CD4-positive, alpha-beta T cell treated with Interleukin-6 at 100 ng/mL for 8 hours (primary cell): Measurements from ENCODE around the gene HFM1.
A peak's percentile ranks its signal among the peaks of the same experiment; 100 is the strongest.
"Not testable (repeated sequence)": the region's sequence is repeated elsewhere in the genome, so short reads cannot be mapped to it uniquely, and the experiment has no call there.

Experiments used
- DNase-seq: peaks from one replicate; pipeline ENCODE4 v3.0.0-alpha.2; 2020; ENCODE audit warnings: mixed read lengths, low spot score

Gene HFM1

DNA sequence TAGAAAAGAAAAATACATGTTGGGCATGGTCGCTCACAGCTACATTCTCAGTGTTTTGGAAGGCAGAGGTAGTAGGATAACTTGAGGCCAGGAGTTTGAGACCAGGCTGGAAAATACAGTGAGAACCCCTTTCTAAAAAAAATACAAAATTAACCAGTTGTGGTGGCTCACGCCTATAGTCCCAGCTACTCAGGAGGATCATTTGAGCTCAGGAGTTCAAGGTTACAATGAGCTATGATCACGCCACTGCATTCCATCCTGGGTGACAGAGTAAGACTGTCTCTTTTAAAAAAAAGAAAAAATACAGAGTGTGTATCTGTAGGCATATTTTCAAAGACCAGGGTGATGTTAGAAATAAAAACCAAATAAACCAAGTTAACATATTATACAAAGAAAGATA is 57.8 kb downstream of the HFM1 start:
- no peak for DNase-seq

DNA sequence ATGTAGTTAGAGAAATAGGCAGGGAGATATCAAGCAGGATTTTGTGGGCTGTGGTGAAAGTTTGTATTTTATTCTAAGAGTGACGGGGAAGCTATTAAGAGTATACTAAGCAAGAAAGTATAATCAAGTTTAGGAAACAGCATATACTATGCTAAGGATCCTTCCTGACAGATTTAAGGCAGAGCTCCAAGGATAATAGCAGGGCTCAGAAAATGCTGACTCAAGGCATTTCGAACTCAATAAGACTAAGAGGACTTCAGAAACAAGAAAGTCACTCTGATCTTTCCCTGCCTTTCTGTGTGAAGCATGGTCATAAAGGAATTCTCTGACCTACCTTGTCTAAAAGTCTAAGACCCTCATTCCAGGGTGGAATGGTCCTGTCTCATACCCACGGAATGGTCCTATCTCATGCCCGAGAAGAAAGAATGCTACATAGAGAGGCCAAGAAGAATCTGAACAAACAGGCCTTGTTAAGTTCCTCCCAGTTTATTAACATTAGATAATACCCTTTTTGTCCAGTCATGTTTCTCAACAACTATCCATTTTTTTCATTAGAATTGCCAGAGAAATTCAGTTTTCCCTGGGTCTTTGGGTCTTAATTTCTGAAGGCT is 59.1 kb downstream of the HFM1 start:
- DNase-seq: no peak

DNA sequence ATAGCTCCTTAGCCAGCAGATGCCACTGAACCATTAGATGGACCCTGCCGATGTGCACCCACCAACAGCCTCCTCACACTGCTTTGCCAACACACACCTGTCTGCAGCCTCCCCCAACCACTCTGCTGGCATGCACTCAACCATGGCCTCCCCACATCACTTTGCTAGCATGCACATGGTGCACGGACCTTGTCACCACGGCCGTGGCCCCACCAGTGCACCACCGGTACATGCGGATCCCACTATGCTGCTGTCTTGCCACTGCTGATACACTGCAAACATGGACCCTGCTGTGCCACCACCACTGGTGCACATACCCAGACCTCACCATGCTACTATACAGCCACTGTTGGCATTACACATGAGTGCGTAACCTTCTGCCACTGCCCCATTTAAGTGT is 66.1 kb downstream of the HFM1 start:
- DNase-seq: no peak

DNA sequence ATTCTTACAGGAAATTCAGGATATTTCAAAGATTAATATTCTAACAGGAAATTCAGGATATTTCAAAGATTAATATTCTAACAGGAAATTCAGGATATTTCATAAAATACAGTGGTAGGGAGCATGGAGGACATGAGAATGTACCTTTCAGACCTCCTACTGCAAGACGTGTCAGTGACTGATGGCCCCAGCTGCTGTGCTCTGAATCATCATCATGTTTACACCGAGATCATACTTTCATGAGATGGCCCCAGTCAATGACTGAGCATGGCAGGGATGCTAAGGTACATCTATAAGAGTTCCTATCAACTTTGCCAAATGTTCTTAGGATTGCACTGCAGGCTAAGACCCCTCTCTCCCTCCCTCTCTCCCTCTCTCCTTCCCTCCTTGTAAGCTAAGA is 69.0 kb downstream of the HFM1 start:
- DNase-seq: no peak

DNA sequence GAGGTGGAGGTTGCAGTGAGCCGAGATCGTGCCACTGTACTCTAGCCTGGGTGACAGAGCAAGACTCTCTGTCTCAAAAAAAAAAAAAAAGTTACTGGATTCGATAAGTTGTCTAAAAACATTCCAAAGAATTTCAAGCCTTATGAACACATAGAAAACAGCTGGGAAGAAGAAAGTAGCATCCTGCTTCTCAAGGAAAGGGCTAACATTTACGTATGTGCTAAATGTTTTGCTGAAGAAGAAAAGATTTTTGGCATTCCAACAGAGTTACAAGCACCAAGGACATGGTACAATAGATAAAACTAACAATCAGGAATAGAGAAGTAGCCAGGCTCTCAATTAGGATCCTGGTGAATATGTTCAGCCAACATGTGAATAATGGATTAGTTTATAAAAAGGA is 69.8 kb downstream of the HFM1 start:
- DNase-seq: no peak

DNA sequence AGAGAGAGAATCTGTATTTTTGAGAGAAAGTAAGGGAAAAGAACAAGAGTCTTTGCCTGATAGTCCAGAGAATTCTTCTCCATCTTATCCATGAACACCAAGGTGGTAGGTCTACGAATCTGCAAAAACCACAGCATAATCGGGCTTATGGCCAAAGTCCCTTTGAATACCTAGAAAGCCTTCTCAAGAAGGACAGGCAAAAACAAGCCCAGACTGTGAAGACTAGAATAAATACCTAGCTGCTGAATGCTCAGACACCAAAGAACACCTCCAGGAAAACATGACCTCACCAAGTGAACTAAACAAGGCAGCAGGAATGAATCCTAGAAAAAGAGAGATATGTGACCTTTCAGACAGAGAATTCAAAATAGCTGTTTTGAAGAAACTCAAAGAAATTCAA is 79.2 kb downstream of the HFM1 start:
- no peak for DNase-seq

DNA sequence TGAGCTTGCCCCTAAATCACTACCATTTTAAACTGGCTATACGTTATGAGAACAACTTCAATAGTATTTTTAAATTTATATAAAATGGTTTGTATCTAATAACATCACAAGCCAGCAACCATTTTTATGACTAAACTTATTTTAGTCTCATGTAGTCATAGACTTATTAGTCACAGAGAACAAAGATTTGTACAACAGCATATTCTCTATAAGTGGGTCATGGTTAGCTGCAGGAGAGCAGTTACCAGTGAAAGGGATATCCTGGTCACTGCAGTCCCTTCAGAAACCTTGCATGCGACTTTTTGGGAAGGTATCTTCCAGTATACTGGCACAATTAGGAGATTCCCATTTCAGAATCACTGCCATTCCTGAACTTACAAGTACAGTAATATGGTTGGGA is 90.0 kb downstream of the HFM1 start:
- DNase-seq: no peak

DNA sequence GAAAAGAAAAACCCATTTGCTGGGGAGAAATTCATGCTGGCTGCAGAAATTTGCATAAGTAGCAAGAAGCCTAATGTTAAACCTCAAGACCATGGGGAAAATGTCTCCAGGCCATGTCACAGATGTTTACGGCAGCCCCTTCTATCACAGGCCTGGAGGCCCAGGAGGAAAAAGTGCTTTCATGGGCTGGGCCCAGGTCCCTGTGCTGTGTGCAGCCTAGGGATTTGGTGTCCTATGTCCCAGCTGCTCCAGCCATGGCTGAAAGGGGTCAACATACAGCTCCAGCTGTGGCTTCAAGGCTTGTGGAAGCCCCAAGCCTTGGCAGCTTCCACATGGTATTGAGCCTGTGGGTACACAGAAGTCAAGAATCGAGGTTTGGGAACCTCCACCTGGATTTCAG is 93.0 kb downstream of the HFM1 start:
- DNase-seq: no peak

DNA sequence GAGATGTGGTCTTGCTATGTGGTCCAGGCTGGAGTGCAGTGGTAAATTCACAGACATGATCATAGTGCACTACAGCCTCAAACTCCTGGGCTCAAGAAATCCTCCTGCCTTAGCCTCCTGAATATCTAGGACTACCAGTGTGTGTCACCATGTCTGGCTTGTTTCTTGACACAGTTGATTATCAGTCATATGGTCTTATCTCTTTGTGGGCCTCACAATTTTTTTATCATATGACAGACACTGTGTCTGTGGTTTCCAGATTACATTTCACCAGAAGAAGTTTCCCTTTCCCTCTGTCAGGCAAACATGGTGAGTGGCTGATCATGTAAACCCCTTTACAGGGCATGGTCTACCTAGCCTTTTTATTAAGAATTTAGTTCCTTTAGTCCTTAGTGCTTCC is 96.1 kb downstream of the HFM1 start:
- DNase-seq: no peak

DNA sequence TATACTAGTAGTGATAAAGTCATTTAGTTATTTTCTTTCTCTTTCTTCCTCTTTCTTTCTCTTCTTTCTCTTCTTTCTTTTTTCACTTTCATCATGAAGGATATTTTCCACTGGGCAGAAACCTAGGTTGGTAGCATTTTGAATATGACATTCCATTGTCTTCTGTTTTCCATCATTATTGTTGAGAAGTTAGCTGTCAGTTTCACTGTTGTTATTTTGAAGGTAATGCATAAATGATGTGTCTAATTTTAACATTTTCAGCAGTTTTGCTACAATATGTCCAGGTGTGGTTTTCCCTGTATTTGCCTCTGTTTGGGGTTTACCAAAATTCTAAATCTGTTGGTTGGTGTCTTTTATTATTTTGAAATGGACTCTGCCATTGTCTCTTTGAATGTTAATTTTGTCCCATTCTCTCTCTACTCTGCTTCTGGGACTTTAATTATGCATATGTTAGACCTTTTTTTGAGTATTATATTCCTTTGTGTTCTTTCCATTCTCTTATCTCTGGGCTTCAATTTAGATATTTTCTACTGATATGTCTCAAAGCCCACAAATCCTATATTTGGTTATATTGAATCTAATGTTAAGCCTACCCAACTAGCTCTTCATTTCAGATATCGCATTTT is 96.7 kb downstream of the HFM1 start:
- DNase-seq: no peak

DNA sequence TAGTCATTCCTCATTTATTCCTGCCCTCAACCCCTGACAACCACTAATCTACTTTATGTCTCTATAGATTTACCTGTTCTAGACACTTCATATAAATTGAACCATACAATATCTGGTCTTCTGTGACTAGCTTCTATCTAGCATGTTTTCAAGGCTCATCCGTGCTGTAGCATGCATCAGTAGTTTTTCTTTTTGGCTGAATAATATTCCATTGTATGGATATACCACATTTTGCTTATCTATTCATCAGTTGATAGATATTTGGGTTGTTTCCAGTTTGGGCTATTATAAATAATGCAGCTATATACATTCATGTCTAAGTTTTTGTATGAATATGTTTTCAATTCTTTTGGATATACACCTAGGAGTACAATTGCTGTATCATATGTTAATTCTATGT is 101.5 kb downstream of the HFM1 start:
- DNase-seq: no peak

DNA sequence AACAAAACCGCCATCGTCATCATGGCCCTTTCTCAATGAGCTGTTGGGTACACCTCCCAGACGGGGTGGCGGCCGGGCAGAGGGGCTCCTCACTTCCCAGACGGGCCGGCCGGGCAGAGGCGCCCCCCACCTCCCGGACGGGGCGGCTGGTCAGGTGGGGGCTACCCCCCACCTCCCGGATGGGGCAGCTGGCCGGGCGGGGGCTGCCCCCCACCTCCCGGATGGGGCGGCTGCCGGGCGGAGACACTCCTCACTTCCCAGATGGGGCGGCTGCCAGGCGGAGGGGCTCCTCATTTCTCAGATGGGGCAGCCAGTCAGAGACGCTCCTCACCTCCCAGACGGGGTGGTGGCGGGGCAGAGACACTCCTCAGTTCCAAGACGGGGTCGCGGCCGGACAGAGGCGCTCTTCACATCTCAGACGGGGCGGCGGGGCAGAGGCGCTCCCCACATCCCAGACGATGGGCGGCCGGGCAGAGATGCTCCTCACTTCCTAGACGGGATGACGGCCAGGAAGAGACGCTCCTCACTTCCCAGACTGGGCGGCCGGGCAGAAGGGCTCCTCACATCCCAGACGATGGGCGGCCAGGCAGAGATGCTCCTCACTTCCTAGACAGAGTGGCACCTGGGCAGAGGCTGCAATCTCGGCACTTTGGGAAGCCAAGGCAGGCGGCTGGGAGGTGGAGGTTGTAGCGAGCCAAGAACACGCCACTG is 115.6 kb downstream of the HFM1 start:
- not testable (repeated sequence) for DNase-seq

DNA sequence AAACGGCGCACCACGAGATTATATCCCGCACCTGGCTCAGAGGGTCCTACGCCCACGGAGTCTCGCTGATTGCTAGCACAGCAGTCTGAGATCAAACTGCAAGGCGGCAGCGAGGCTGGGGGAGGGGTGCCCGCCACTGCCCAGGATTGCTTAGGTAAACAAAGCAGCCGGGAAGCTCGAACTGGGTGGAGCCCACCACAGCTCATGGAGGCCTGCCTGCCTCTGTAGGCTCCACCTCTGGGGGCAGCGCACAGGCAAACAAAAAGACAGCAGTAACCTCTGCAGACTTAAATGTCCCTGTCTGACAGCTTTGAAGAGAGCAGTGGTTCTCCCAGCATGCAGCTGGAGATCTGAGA is 117.7 kb downstream of the HFM1 start:
- DNase-seq: not testable (repeated sequence)

DNA sequence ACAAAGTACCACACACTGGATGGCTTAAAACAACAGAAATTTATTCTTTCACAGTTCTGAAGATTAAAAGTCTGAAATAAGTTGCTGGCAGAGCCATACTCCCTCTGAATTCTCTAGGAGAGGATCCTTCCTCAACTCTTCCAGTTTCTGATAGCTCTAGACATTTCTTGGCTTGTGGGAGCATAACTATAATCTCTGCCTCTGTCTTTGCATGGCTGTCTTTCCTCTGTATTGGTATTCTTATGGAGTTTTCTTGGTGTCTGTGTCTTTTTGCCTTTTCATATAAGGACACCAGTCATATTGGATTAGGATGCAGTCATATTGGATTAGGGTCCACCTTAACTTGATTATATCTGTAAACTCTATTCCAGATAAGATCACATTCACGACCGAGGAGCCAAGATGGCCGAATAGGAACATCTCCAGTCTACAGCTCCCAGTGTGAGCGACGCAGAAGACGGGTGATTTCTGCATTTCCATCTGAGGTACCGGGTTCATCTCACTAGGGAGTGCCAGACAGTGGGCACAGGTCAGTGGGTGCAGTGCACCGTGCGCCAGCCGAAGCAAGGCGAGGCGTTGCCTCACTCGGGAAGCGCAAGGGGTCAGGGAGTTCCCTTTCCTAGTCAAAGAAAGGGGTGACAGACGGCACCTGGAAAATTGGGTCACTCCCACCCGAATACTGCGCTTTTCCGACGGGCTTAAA is 118.2 kb downstream of the HFM1 start:
- DNase-seq: not testable (repeated sequence)

DNA sequence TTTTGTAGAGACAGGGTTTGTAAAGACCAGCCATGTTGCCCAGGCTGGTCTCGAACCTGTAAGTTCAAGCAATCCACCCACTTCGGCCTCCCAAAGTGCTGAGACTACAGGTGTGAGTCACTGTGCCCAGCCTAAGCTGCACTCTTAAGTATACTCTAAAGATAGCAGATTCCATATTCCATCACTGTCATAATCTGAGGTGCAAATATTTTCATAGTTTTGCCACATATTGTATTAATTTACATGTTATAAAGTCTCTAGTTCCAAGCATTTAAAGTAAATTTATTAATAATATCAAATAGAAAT is 121.3 kb downstream of the HFM1 start:
- DNase-seq: no peak

DNA sequence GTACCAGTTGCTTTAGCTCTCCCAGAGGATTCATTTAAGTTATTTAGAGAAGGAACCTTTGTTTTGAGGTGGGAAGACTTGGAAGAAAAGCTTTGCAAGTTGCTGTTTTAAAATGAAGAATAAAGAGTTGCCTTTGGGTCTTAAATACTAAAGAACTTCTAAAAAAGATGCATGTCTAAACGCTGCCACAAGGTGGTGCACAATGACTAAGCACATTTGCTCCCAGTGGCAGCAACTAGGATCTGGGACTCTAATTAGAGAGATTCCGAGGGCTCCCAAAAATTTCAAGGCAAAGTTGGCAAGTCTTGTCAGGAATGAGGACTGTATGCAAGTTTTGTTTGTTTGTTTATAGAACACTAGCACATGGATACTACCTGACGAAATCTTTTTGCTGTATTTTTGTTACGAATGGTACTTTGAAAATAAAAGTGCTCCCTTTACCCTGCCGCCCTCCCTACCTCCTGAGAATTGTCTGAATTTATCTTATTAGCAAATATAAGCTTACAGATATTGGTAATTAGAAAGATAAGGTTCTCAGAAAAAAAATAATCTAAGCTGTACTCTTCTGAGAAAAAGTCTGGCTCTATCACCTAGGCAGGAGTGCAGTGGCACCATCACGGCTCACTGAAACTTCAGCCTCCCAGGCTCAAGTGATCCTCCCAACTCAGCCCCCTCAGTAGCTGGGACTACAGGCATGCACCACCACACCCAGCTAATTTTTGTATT is 121.8 kb downstream of the HFM1 start:
- DNase-seq: peak; percentile 19

DNA sequence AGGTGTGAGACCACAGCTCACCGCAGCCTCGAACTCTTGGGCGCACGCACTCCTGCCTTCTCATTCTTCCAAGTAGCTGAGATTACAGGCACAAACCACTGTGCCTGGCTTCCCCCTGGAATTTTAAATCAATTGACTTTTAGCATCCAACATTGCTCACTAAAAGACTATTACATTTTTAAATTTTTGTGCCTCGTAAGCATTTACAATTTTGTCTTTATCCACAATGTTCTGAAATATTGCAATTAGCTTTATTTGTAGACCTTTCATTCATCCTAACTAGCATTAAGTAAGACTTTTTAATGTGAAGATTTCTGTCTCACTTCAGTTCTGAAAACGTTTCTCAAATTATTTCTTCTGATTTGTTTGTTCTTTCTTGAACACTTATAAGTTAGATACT is 122.9 kb downstream of the HFM1 start:
- no peak for DNase-seq

DNA sequence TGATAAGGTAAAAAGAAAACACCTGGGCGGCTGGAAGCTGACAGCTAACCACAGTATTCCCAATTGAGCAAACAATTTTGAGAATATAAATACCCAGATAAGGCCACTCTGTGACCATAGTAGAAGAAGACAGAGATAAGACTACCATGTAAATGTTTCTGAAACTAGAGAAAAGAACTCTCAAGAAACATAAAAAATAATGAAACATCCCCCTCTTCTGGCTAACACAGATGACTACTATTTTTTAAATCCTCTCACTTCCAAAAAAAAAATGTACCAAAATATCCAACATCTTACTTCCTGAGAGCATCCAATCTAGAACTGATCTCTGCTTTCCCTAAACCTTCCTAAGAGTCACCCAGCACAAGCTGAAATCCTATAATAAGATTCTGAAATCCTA is 125.9 kb downstream of the HFM1 start:
- no peak for DNase-seq

DNA sequence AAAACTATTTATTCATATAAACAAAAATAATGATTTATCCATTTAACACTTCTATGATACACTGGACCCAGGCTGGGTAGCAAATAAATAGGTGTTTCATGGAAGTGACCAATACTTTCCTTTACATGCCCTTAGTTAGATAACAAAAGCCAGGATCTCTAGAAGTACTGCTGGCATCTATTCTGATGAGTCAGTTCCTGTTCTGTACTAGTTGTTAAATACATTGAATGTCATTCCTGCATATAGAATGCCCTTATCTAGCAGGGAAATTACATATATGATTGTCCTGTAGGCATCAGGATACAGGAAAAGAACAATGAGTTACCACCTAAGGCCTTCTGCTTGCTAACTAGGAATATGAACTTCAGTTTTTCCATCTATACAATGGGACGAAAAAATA is 130.8 kb downstream of the HFM1 start:
- DNase-seq: no peak

DNA sequence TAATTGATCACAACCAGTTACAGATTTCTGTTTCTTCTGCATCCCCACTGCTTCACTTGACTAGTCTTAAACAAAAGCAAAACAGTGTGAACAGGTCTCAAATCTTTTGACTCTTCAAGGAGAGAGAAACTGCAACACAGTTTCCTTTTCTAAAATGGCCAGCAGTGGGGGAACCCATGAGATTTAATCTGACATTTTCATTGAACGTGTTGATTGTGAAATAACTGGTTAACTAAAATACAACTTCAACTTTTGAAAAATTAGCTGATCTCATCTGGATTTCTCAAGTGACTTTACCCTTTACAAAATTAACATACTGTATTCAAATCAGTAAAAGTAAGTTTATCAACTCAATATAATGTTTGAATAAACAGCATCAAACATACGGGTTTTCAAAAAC is 143.0 kb downstream of the HFM1 start:
- DNase-seq: no peak

DNA sequence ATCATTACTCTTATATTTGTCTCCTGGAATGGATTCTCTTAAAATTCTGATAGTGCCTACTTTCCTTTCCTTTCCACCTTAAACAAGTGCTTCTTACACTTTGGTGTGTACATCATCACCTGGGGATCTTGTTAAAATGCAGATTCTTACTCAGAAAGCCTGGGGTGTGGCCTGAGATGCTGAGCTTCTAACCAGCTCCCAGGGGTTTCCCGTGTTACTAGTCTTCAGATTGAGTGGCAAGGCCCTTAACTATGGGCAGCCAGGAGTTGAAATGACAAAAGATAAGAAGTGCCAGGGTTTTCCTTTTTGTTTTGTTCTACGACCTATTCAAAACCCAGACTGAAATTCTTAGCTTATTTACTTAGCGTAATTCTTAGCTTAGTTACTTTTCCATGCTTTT is 159.2 kb downstream of the HFM1 start:
- no peak for DNase-seq

DNA sequence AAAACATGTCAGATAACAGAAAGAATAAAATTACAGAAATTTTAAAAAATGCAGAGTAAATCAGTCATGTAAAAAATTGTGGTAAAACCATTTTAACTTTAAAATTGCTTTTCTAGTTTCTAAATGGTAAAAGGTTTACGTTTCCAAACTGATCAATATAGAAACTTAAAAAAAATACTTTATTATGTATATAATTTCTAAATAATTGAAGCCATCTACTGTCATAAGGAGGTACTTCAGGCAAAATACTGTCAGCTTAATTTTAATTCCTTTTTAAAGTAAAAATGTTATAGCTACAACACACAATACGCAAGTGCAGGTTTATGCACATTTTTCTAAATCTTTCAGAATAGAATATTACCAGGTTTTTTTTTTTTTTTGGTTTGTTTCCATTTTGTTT is 159.9 kb downstream of the HFM1 start:
- DNase-seq: no peak

DNA sequence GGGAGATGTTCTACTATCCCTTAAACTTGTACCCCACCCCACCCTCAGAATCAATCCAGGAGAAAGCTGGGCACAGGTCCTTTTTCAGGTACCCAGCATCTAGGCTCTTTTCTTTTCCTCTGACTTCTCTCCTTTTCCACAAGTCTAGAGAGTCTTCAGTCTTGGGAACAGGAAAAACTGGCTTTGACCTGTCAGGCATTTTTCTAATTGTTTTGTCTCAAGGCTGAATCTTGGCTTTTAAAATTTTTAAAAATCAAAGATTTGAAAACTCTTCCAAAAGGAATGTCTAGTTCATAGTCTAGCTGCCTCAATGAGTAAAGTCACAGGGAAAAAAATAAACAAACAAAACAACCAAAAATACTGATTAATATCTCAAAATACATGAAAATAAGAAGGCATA is 161.5 kb downstream of the HFM1 start:
- no peak for DNase-seq
